GM23338 (cell line): ENCODE measurements around the gene CAMSAP3. TPM values are rescaled to one million over a fixed set of nuclear protein-coding genes. Genes with fewer than 3 reads are reported as not detected.

ENCODE experiments used
- ATAC-seq: fragments of 200-7000 bp; cut with Tn5 transposase; 3 replicates; pipeline ENCODE4 v1.9.1; 2020
- DNase-seq: peaks from one replicate; pipeline ENCODE4 v3.0.0-alpha.2; 2015; ENCODE audit warnings: low spot score
- H2AFZ ChIP-seq: fragments of 200-600 bp; sonication (generic); 2 replicates; pipeline ENCODE4 v1.8.0; 2016; ENCODE audit warnings: antibody characterized with exemption, mild to moderate bottlenecking, moderate library complexity
- H3F3A ChIP-seq: fragments of 200-600 bp; sonication (generic); replicated peaks from 2 replicates; pipeline ENCODE4 v1.8.0; 2017; ENCODE audit warnings: antibody characterized with exemption, mixed run types, low read depth
- H3K27ac ChIP-seq: fragments of 200-600 bp; sonication (generic); 2 replicates; pipeline ENCODE4 v1.6.1; 2016; ENCODE audit warnings: low read depth
- H3K27me3 ChIP-seq: fragments of 200-600 bp; sonication (generic); 2 replicates; pipeline ENCODE4 v1.8.0; 2016; ENCODE audit warnings: mild to moderate bottlenecking, mixed run types, moderate library complexity; ENCODE audit not compliant: insufficient read depth
- H3K36me3 ChIP-seq: fragments of 200-600 bp; sonication (generic); 2 replicates; pipeline ENCODE4 v1.8.0; 2016; ENCODE audit warnings: mild to moderate bottlenecking; ENCODE audit not compliant: insufficient read depth
- H3K4me1 ChIP-seq: fragments of 200-600 bp; sonication (generic); 2 replicates; pipeline ENCODE4 v1.8.0; 2016; ENCODE audit warnings: mild to moderate bottlenecking, moderate library complexity; ENCODE audit not compliant: insufficient read depth
- H3K4me2 ChIP-seq: fragments of 200-600 bp; sonication (generic); 2 replicates; pipeline ENCODE4 v1.7.1; 2017; ENCODE audit warnings: mixed run types
- H3K4me3 ChIP-seq: fragments of 200-600 bp; sonication (generic); 2 replicates; pipeline ENCODE4 v1.6.1; 2016; ENCODE audit warnings: mixed run types
- H3K79me2 ChIP-seq: fragments of 200-600 bp; sonication (generic); replicated peaks from 2 replicates; pipeline ENCODE4 v1.8.0; 2017; ENCODE audit warnings: mild to moderate bottlenecking; ENCODE audit not compliant: insufficient read depth
- H3K9me2 ChIP-seq: fragments of 200-600 bp; sonication (generic); 2 replicates; pipeline ENCODE4 v1.8.0; 2017; ENCODE audit not compliant: insufficient read depth
- H4K20me1 ChIP-seq: fragments of 200-600 bp; sonication (generic); replicated peaks from 2 replicates; pipeline ENCODE4 v1.8.0; 2017; ENCODE audit warnings: mild to moderate bottlenecking; ENCODE audit not compliant: insufficient read depth
- H3K27ac Mint-ChIP-seq: 2 replicates; pipeline ENCODE4 v1.8.0; 2020; ENCODE audit warnings: inconsistent platforms, mild to moderate bottlenecking, moderate library complexity, mixed read lengths
- H3K27me3 Mint-ChIP-seq: 3 replicates; pipeline ENCODE4 v1.8.0; 2022; ENCODE audit warnings: low read depth, mild to moderate bottlenecking, moderate library complexity, mixed read lengths, inconsistent platforms; ENCODE audit not compliant: insufficient read depth, poor library complexity
- H3K36me3 Mint-ChIP-seq: 3 replicates; pipeline ENCODE4 v1.8.0; 2021; ENCODE audit warnings: low read depth, mild to moderate bottlenecking, inconsistent platforms, moderate library complexity, mixed read lengths
- H3K4me1 Mint-ChIP-seq: 3 replicates; pipeline ENCODE4 v1.8.0; 2020; ENCODE audit warnings: mild to moderate bottlenecking, inconsistent platforms, mixed read lengths
- H3K4me3 Mint-ChIP-seq: 3 replicates; pipeline ENCODE4 v1.8.0; 2021; ENCODE audit warnings: moderate library complexity, mild to moderate bottlenecking, inconsistent platforms, mixed read lengths
- H3K9me3 Mint-ChIP-seq: 3 replicates; pipeline ENCODE4 v1.8.0; 2020; ENCODE audit warnings: moderate library complexity, mild to moderate bottlenecking, inconsistent platforms, mixed read lengths
- CTCF ChIP-seq, 2 experiments: fragments of 200-600 bp in 1 of 2; sonication (generic) in 1 of 2; conservative IDR thresholded peaks; 2 replicates each; pipeline versions ENCODE4 v1.5.1 to v1.6.1; 2016 to 2017; ENCODE audit warnings: antibody characterized with exemption in 2 of 2, low read depth in 2 of 2, mild to moderate bottlenecking in 2 of 2, moderate library complexity in 1 of 2
- ETS1 ChIP-seq: IDR thresholded peaks from 2 replicates; pipeline ENCODE4 v1.6.1; 2016; ENCODE audit warnings: antibody characterized with exemption
- JUNB ChIP-seq: IDR thresholded peaks from one replicate; pipeline ENCODE4 v1.6.1; 2016; ENCODE audit warnings: antibody characterized with exemption; ENCODE audit not compliant: unreplicated experiment
- NANOG ChIP-seq: IDR thresholded peaks from 2 replicates; pipeline ENCODE4 v1.6.1; 2016; ENCODE audit warnings: antibody characterized with exemption, borderline replicate concordance
- POLR2AphosphoS5 ChIP-seq: IDR thresholded peaks from 2 replicates; pipeline ENCODE4 v1.6.1; 2016; ENCODE audit warnings: antibody characterized with exemption, low read depth
- ZNF114 ChIP-seq: fragments of 250-450 bp; sonication (Bioruptor Pico); IDR thresholded peaks from 2 replicates; pipeline ENCODE4 v1.5.0; 2020; ENCODE audit warnings: mild to moderate bottlenecking, moderate library complexity
- ZNF462 ChIP-seq: fragments of 250-450 bp; sonication (Bioruptor Pico); IDR thresholded peaks from 2 replicates; pipeline ENCODE4 v1.5.0; 2020; ENCODE audit warnings: mild to moderate bottlenecking, moderate library complexity
- polyA plus RNA-seq: library from polyadenylated mRNA; unstranded; fragments of >200 nt; fragmentation: Nextera tagmentation; extraction: Ambion mirVana; gene quantifications from 2 replicates; pipeline ENCODE4 v1.2.1, GENCODE V29; 2016
- total RNA-seq: library from RNA; depleted of rRNA; stranded (reverse); fragments of >200 nt; shearing (Covaris generic); gene quantifications from 2 replicates; pipeline ENCODE4 v1.2.3, GENCODE V29; 2014

CAMSAP3 gene
- total and polyA plus RNA-seq, 2 experiments from 2014 or later, result 6.4 to 32.2 TPM

- no peak overlapping the region for H2AFZ ChIP-seq
- Mint-ChIP-seq H3K4me3 (no peak overlapping the region), H3K36me3 (peaks cover 37% of the 10 kb centered on the region), H3K27ac (no peak overlapping the region), H3K9me3 (no peaks in the 10 kb centered on the region; the same call in 1 of the 3 replicates), H3K4me1 (no peaks in the 10 kb centered on the region), H3K27me3 (peaks cover 7% of the 10 kb centered on the region)
- H3F3A ChIP-seq, result no peaks in the 10 kb centered on the region
- no peak overlapping the region for H3K4me3 ChIP-seq
- no peaks in the 10 kb centered on the region for H3K4me1 ChIP-seq
- no peaks in the 10 kb centered on the region for H3K9me2 ChIP-seq
- DNase-seq (no peak), ATAC-seq (no peak)
- peaks cover 8% of the 10 kb centered on the region; the same call in 1 of the 2 replicates for H3K36me3 ChIP-seq
- TF ChIP-seq ZNF114 (no peak), JUNB (no peak), ZNF462 (no peak), POLR2AphosphoS5 (no peak), ETS1 (no peak), NANOG (no peak), CTCF (conservative IDR thresholded peaks at IDR 0.05; ENCODE audit: low read depth in 2 of 2) (no peak)
- H3K4me2 ChIP-seq, result no peak overlapping the region
- no peaks in the 10 kb centered on the region; the same call in 1 of the 2 replicates for H4K20me1 ChIP-seq
- H3K79me2 ChIP-seq, result no peaks in the 10 kb centered on the region
- no peak overlapping the region for H3K27ac ChIP-seq
- no peaks in the 10 kb centered on the region for H3K27me3 ChIP-seq
These were observed 36.6 kb upstream of the CAMSAP3 start for GRCh38 chr19:7559102-7559501.
